OCI-LY3 (cell line): ENCODE data around the gene CPOX.

ENCODE experiments used
- H2AFZ ChIP-seq: fragments of 200-600, 300-600 bp; shearing (Covaris generic); 2 replicates; pipeline ENCODE4 v1.6.0; 2014; ENCODE audit warnings: antibody characterized with exemption, low read depth, low read length
- H3K27ac ChIP-seq: fragments of 200-600, 300-600 bp; sonication (generic); 2 replicates; pipeline ENCODE4 v1.5.1; 2014; ENCODE audit warnings: mild to moderate bottlenecking, low read length, moderate library complexity, mixed read lengths
- H3K27me3 ChIP-seq: fragments of 200-600, 300-600 bp; sonication (generic); 2 replicates; pipeline ENCODE4 v1.6.1; 2014; ENCODE audit warnings: low read depth, low read length, mixed read lengths
- H3K36me3 ChIP-seq: fragments of 200-600, 300-600 bp; sonication (generic); replicated peaks from 2 replicates; pipeline ENCODE3; 2014; ENCODE audit warnings: low read depth, low read length, mixed read lengths
- H3K4me1 ChIP-seq: fragments of 300-600, 200-600 bp; sonication (generic); 2 replicates; pipeline ENCODE4 v1.6.1; 2014; ENCODE audit warnings: low read length, mixed read lengths
- H3K4me2 ChIP-seq: fragments of 200-600, 300-600 bp; sonication (generic); 2 replicates; pipeline ENCODE4 v1.6.1; 2014; ENCODE audit warnings: low read length, mixed read lengths
- H3K4me3 ChIP-seq: fragments of 300-600, 200-600 bp; sonication (generic); 2 replicates; pipeline ENCODE4 v1.5.1; 2014; ENCODE audit warnings: antibody characterized with exemption, mild to moderate bottlenecking, low read length, moderate library complexity
- H3K79me2 ChIP-seq: fragments of 300-600, 200-600 bp; shearing (Covaris generic); 2 replicates; pipeline ENCODE4 v1.6.1; 2014; ENCODE audit warnings: mild to moderate bottlenecking, low read length, mixed read lengths
- H3K9ac ChIP-seq: fragments of 300-600, 200-600 bp; shearing (Covaris generic); 2 replicates; pipeline ENCODE4 v1.6.0; 2014; ENCODE audit warnings: mild to moderate bottlenecking, low read length, moderate library complexity
- H3K9me3 ChIP-seq: fragments of 200-600, 300-600 bp; shearing (Covaris generic); 2 replicates; pipeline ENCODE4 v1.6.1; 2014; ENCODE audit warnings: low read length, mixed read lengths; ENCODE audit not compliant: insufficient read depth
- H4K20me1 ChIP-seq: fragments of 200-600, 300-600 bp; sonication (generic); 2 replicates; pipeline ENCODE4 v1.6.1; 2016; ENCODE audit warnings: low read length, mixed read lengths; ENCODE audit not compliant: insufficient read depth
- CTCF ChIP-seq: fragments of 200-600, 300-600 bp; sonication (generic); IDR thresholded peaks from 2 replicates; pipeline ENCODE4 v1.5.1; 2014; ENCODE audit warnings: antibody characterized with exemption, low read length, low read depth
- EZH2phosphoT487 ChIP-seq: fragments of 200-600 bp; shearing (Covaris generic); IDR thresholded peaks from 2 replicates; pipeline ENCODE4 v1.6.1; 2018; ENCODE audit warnings: antibody characterized with exemption, mixed run types, low read depth

CPOX gene

DNA sequence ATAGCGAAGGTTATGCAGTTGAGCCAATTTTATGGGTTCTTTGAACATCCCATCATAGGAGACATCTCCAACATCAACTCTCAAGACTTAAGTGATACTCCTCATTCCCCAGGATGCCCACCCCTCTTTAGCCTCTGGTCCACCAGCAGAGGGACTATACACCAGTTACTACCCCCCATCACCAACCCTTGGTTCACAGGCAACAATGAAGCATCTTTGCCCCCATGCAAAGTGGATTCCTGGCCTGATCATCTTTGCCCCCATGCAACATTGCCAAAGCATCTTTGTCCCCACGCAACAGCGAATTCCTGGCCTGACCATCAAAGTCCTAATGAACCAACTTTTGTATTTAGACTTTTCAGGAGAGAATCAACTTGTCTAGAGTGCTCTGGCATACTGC is 42.6 kb downstream of the CPOX start:
- Histone ChIP-seq H3K9me3 (no peaks in the 10 kb centered on the region), H3K4me2 (no peak overlapping the region), H3K36me3 (no peaks in the 10 kb centered on the region), H3K4me1 (peaks cover 13% of the 10 kb centered on the region), H2AFZ (no peak overlapping the region), H3K79me2 (no peaks in the 10 kb centered on the region), H4K20me1 (no peaks in the 10 kb centered on the region), H3K27ac (no peak overlapping the region), H3K9ac (no peak overlapping the region), H3K4me3 (no peak overlapping the region), H3K27me3 (peaks cover 78% of the 10 kb centered on the region)
- TF ChIP-seq EZH2phosphoT487 (no peak), CTCF (no peak)

- no peak overlapping the region for H3K27ac ChIP-seq
- H3K9ac ChIP-seq: no peak overlapping the region
- H3K4me2 ChIP-seq: no peak overlapping the region
- no peaks in the 10 kb centered on the region for H3K36me3 ChIP-seq
- H4K20me1 ChIP-seq: no peaks in the 10 kb centered on the region
- TF ChIP-seq CTCF: no peak
- no peak for TF ChIP-seq EZH2phosphoT487
- no peaks in the 10 kb centered on the region for H3K9me3 ChIP-seq
- no peak overlapping the region for H2AFZ ChIP-seq
- peaks cover 74% of the 10 kb centered on the region for H3K27me3 ChIP-seq
- H3K79me2 ChIP-seq: no peaks in the 10 kb centered on the region
- peaks cover 11% of the 10 kb centered on the region for H3K4me1 ChIP-seq
- H3K4me3 ChIP-seq: no peak overlapping the region
Observed at GRCh38 chr3:98548544-98548943, 44.9 kb downstream of the CPOX start.

GRCh38 chr3:98545940-98546339 is 47.5 kb downstream of the CPOX start:
- Histone ChIP-seq H3K4me2 (peak overlapping the region; percentile 24), H3K4me1 (peaks cover 10% of the 10 kb centered on the region), H3K4me3 (no peak overlapping the region), H3K27me3 (peaks cover 74% of the 10 kb centered on the region), H4K20me1 (no peaks in the 10 kb centered on the region), H3K9ac (no peak overlapping the region), H3K36me3 (no peaks in the 10 kb centered on the region), H2AFZ (no peak overlapping the region), H3K9me3 (no peaks in the 10 kb centered on the region), H3K27ac (no peak overlapping the region), H3K79me2 (no peaks in the 10 kb centered on the region)
- TF ChIP-seq CTCF (no peak), EZH2phosphoT487 (no peak)

DNA sequence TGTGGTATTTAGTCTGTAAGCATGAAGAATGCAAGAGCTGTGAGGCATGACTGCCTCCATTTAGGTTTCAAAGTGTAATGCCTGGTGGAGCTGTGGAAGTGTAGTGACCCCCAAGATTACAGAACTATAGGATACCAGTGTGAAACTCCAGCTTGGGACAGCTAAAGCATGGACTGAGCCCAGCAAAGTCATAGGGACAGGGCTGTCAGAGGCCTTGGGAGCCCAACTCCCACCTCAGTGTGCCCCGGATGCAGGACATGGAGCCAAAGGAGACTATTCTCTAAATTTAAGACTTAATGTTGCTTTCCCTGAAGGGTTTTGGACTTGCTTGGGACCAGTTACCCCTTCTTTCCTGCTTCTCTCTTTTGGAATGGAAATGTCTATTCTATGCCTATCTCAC is 50.8 kb downstream of the CPOX start:
- Histone ChIP-seq H3K36me3 (no peaks in the 10 kb centered on the region), H4K20me1 (0 out of 2 replicates have a peak, but pooled peaks cover 2% of the 10 kb centered on the region), H3K4me2 (no peak overlapping the region), H2AFZ (no peak overlapping the region), H3K79me2 (no peaks in the 10 kb centered on the region), H3K4me3 (no peak overlapping the region), H3K27me3 (peaks cover 59% of the 10 kb centered on the region), H3K9ac (no peak overlapping the region), H3K27ac (no peak overlapping the region), H3K4me1 (peaks cover 33% of the 10 kb centered on the region), H3K9me3 (no peaks in the 10 kb centered on the region)
- TF ChIP-seq CTCF (no peak), EZH2phosphoT487 (no peak)
